HG02571 (cell line): ENCODE measurements around the gene AQP7.
"Not testable (repeated sequence)": the region's sequence is repeated elsewhere in the genome, so short reads cannot be mapped to it uniquely, and the experiment has no call there.

Experiments used
- ATAC-seq: cut with Tn5 transposase; IDR thresholded peaks from one replicate; pipeline ENCODE4 v1.9.1; 2021; ENCODE audit warnings: mild to moderate bottlenecking, moderate library complexity; ENCODE audit not compliant: unreplicated experiment

The AQP7 gene

GRCh38 chr9:33399047-33399446 lies 3.3 kb downstream of the AQP7 start:
- ATAC-seq: not testable (repeated sequence)

DNA sequence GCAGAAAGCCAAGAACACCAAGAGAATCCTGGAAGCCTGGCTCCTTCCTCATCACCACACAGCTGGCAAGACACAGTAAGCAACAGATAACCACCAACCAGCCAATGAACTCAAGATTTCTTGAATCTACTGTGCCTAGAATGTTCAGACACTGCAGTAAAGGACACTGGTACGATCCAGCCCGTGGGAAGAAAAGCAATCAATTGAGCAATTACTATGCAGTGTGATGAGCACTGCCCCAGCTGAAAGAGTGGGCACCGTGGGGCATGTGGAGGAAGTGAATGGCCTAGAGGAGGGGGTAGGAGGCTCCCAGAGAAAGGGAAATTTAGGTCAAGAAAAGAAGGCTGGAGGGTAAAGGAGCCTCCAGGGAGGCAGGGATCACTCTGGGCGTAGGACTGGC lies 4.6 kb downstream of the AQP7 start:
- ATAC-seq: not testable (repeated sequence)

DNA sequence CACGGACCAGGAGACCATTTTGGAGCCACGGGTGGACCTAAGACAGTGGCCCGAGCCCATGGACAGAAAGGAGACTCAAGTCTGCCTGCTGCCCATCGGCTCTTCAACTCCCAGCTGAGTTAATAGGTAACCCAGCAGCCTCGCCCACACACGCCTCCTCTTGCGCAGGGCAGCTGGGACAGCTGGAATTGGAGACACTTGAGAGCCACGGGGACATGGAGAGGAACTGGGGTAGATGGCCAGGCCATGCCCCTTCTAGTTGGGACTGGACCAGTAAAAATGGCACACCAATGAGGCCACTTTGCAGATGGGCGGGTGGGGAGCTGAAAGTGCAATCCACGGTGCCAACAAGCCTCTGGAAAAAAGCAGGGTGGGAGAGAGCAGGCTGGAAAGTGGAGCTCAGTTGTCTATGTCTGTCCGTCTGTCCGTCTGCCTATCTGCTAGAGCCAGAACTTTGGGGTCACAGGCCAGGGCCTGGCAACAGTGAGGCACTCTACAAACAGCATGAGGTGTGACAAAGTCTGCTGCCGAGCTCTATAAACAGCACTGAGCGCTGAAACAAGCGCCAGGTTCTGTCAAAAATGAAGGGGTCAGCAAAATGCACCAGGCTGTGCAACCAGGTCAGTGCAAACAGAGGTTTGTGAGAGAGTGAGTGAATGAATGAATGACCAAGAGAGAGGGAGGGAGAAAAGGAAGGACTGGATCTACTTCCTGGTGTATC lies 7.0 kb downstream of the AQP7 start:
- ATAC-seq: not testable (repeated sequence)

DNA sequence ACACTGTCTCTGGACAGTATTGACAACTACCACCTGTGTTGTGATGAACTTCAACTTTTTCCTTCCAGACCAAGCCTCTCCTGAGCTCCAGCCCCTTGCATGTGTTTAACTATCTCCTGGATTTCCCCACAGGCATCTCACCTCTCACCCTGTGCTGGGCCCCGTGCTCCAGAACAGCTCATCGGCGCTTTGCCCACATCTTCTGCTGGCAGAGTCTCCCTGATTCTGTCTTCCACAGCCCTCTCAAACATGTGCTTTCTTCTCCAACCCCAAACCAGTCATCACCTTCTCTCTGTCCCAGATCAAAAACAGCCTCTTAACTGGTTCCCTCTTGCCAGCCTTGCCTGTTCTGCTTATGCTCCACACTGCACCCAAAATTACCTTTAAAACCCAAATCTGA lies 8.4 kb downstream of the AQP7 start:
- not testable (repeated sequence) for ATAC-seq

DNA sequence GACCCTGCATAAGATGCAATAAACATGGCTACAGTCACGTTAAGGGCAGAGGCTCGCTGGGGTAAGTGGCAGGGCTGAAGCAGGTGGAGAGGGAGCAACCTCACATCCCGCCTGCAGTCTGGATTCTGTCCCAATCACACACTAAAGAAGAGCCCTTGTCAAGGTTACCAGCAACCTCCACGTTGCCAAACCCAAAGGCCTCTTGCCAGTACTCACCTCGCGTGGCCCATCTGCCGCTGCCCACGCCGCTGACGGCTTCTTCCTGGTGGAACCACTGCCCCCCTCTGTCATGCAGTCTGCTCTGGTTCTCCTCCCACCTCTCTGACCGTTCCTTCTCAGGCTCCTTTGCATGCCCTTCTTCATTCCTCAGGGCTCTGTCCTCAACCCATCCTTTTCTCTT lies 8.8 kb downstream of the AQP7 start:
- ATAC-seq: no peak

DNA sequence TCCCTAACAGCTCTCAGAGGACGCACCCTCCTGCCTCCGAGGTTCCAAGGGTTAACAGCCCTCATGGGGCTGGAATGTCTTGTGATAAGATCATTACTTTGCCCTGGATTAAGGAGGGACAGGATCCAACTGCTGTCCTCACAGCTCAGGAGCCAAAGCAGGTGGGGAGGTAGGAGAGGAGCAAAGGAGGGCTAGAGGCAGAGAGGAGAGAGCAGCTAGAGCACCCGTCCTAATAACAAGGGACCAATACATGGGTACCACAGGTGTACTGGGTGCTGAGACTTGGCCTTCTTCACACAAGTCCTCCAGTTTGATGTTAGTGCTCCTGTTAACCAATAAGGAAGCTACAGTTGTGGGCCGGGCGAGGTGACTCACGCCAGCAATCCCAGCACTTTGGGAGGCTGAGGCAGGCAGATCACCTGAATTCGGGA lies 9.8 kb downstream of the AQP7 start:
- not testable (repeated sequence) for ATAC-seq

GRCh38 chr9:33391111-33391771 lies 11.1 kb downstream of the AQP7 start:
- not testable (repeated sequence) for ATAC-seq

DNA sequence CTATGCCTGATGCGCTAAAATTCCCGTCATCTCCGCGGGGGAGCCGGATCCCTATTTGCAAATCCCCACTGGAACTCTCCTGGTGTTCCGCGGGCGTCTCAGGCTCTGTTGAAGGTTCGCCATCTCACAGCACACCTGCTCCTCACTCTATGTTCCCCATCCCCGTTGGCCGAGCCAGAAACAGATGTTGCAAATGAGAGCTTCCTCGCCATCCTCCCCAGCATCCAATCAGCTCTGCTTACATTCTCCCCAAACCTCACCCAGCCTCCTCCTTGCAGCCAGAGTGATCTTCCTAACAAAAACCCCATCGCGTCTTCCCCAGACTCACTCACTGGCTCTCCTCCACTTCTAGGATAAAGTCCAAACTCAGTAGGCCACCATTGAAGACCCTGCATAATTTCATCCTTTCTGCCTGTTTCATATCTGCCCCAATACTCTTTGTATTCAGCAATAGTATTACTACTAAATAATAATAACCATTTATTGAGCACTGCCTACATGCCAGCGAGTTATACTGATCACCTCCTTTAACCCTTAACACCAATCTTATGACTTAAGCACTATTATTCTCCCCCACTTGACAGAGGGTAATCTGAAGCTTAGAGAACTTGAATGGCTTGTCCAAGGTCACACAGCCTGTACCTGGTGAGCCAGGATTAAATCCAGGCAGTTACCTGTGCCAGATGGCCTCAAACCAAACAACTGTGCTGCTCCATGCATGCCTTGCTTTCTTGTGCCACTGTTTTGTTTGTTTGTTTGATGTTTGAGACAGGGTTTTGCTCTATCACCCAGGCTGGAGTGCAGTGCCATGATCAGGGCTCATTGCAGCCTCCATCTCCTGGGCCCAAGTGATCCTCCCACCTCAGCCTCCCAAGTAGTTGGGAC lies 14.0 kb downstream of the AQP7 start:
- ATAC-seq: no peak

GRCh38 chr9:33386998-33387397 lies 15.4 kb downstream of the AQP7 start:
- ATAC-seq: not testable (repeated sequence)

GRCh38 chr9:33386641-33386996 lies 15.7 kb downstream of the AQP7 start:
- not testable (repeated sequence) for ATAC-seq

DNA sequence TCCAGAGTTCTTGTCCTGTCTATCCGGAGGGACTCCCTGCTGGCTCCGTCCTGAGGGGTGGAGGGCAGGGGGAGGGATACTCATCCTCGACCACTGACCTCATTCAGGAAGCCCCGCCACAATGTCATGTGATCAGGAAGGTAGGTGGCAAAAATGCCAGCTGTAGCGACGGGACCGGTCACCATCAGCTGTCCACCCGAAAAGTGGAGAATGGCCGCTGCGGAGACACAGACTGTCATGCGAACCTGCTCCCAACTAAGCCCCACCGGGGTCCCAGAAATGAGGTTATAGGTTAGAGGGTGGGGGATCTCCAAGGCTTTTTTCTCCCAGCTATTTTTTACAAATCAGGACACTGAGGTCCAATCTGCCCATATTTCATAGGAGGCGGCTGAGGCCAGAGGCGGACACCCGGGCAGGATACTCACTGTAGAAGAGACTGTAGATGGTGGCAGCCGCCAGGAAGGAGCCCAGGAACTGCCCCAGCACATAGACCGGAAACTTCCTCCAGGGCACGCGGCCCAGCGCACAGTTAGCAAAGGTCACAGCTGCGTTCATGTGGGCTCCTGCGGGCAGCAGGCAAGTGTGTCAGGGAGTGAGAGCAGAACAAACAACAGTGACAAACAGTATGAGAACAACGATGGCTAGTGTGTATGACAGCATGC lies 16.3 kb downstream of the AQP7 start:
- not testable (repeated sequence) for ATAC-seq

- not testable (repeated sequence) for ATAC-seq
Observed at GRCh38 chr9:33385536-33385935, 16.8 kb downstream of the AQP7 start.

- not testable (repeated sequence) for ATAC-seq
Observed at GRCh38 chr9:33383396-33383795, 19.0 kb downstream of the AQP7 start.

DNA sequence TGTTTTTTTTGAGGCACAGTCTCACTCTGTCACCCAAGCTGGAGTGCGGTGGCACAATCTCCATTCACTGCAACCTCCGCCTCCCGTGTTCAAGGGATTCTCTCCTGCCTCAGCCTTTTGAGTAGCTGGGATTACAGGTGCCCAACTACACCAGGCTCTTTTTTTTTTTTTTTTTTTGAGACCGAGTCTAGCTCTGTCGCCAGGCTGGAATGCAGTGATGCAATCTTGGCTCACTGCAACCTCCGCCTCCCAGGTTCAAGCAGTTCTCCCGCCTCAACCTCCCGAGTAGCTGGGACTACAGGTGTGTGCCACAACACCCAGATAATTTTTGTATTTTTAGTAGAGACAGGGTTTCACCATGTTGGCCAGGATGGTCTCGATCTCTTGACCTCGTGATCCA lies 20.0 kb downstream of the AQP7 start:
- not testable (repeated sequence) for ATAC-seq

DNA sequence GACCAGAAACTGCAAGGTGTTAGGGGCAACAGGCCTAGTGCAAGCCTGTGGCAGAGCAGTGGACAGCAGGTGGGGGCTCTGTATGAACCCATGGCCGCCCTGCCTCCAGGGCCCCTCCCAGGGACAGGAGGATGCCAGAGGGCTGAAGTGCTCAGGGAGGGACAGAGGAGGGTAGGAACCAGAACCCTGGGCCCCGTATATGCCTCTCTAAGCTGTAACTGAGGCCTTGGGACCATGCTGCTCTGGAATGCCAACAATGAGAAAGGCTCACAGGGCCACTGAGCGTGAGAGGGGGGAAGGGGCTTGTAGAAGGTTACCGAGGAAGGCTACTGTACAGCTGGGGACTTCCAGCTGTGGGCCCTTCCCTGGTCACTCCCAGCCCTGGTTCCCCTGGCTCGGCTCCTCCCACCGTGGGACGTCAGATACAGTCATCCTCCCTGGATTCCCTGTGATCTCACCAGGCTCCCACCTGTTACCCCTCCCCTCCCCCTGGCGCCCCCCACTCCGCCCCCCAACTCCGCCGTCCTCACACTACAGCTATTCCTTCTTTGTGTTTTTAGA lies 21.1 kb downstream of the AQP7 start:
- ATAC-seq: no peak

- ATAC-seq: no peak
Observed at GRCh38 chr9:33380390-33381094, 21.8 kb downstream of the AQP7 start.

DNA sequence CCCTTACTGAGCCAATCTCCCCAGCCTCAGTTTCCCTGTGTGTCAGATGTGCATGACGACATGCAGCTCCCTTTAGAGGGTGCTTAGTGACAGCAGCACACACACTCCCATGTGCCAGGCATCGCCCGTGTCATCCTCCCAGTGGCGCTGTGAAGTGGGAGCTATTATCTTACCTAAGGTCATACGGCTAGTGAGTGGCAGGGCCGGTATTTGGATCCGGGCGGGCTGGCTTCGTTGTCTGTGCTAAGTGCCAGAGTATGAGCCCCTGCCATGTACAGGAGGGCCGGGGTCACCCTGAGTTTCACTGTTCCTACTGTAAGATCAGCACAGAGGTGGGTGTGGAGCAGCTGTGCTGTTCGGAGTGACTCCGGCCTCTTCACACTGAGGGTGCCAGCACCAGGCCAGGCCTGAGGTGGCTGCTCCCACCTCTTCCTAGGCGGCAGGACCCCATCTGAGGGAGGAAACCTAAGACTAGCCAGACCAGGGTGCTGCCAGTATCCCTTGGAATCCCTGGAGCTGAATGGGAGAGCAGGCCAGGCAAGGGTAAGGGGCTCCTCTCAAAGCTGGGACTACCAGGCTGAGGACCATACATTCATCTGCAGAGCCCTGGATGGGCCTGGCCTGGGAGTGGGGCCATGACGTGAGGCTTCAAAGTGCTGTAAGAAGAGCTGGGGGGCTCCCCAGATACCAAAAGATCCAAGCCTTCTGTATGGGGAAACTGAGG lies 22.5 kb downstream of the AQP7 start:
- ATAC-seq: no peak

- no peak for ATAC-seq
Observed at GRCh38 chr9:33378121-33378795, 24.1 kb downstream of the AQP7 start.
